IMR-90 (cell line): Measurements from ENCODE around the gene HNRNPD.

ENCODE experiments used
- POLR2A ChIP-seq: IDR thresholded peaks from 2 replicates; pipeline ENCODE4 v1.6.1; 2012; ENCODE audit warnings: mild to moderate bottlenecking, low read depth, low read length
- TF ChIP-seq, protein P1 (sequence below): conservative IDR thresholded peaks from 2 replicates; pipeline ENCODE4 v1.5.1; 2012; ENCODE audit warnings: mild to moderate bottlenecking, low read depth, low read length, improper control_type of control experiment

GRCh38 chr4:82346126-82346525 is 27.7 kb downstream of the HNRNPD start:
- no peak for TF ChIP-seq POLR2A
- TF ChIP-seq, protein P1, sequence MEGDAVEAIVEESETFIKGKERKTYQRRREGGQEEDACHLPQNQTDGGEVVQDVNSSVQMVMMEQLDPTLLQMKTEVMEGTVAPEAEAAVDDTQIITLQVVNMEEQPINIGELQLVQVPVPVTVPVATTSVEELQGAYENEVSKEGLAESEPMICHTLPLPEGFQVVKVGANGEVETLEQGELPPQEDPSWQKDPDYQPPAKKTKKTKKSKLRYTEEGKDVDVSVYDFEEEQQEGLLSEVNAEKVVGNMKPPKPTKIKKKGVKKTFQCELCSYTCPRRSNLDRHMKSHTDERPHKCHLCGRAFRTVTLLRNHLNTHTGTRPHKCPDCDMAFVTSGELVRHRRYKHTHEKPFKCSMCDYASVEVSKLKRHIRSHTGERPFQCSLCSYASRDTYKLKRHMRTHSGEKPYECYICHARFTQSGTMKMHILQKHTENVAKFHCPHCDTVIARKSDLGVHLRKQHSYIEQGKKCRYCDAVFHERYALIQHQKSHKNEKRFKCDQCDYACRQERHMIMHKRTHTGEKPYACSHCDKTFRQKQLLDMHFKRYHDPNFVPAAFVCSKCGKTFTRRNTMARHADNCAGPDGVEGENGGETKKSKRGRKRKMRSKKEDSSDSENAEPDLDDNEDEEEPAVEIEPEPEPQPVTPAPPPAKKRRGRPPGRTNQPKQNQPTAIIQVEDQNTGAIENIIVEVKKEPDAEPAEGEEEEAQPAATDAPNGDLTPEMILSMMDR, result no peak
